GM18511 (cell line): ENCODE measurements around the gene KRT83.

Experiments
- ATAC-seq: cut with Tn5 transposase; IDR thresholded peaks from one replicate; pipeline ENCODE4 v1.9.1; 2021; ENCODE audit warnings: mild to moderate bottlenecking, moderate library complexity; ENCODE audit not compliant: unreplicated experiment

The KRT83 gene

GRCh38 chr12:52268212-52268611 is 53.0 kb downstream of the KRT83 start:
- ATAC-seq: no peak

GRCh38 chr12:52267699-52268098 is 53.5 kb downstream of the KRT83 start:
- no peak for ATAC-seq

GRCh38 chr12:52267266-52267665 is 53.9 kb downstream of the KRT83 start:
- no peak for ATAC-seq

- no peak for ATAC-seq
Measured at GRCh38 chr12:52266514-52266913, 54.7 kb downstream of the KRT83 start.

GRCh38 chr12:52264435-52264825 is 56.8 kb downstream of the KRT83 start:
- no peak for ATAC-seq
